ENCODE results near the gene ME3. TPM values are rescaled to one million over a fixed set of nuclear protein-coding genes. Genes with fewer than 3 reads are reported as not detected.

Gene ME3
- total RNA-seq, 1 experiment from 2014 or later = 35.3 TPM

- H3K36me3 ChIP-seq (ENCODE audit: control insufficient read depth, insufficient read depth, low read length) = no peaks in the 10 kb centered on the region
- in situ Hi-C loops (cut with HindIII; ENCODE audit: low pct_unique_long_range_greater_than_20kb, low sequenced_read_pairs) (no loop called here), intact Hi-C loops (cut with micrococcal nuclease; ENCODE audit: unreplicated experiment) (no loop called here)
- H3K4me1 ChIP-seq (ENCODE audit: control insufficient read depth, insufficient read depth, low read length) = peaks cover 8% of the 10 kb centered on the region; the same call in 1 of the 2 replicates
- no peaks in the 10 kb centered on the region for H3K27me3 ChIP-seq (ENCODE audit: control insufficient read depth, insufficient read depth, low read length)
- no TSS peak for BruUV-seq (replicated peaks)
- peaks cover 4% of the 10 kb centered on the region; the same call in 1 of the 2 replicates for H3K9me3 ChIP-seq (ENCODE audit: control insufficient read depth, insufficient read depth, low read depth, low read length)
- no peak for ATAC-seq
- TF ChIP-seq, protein P1, sequence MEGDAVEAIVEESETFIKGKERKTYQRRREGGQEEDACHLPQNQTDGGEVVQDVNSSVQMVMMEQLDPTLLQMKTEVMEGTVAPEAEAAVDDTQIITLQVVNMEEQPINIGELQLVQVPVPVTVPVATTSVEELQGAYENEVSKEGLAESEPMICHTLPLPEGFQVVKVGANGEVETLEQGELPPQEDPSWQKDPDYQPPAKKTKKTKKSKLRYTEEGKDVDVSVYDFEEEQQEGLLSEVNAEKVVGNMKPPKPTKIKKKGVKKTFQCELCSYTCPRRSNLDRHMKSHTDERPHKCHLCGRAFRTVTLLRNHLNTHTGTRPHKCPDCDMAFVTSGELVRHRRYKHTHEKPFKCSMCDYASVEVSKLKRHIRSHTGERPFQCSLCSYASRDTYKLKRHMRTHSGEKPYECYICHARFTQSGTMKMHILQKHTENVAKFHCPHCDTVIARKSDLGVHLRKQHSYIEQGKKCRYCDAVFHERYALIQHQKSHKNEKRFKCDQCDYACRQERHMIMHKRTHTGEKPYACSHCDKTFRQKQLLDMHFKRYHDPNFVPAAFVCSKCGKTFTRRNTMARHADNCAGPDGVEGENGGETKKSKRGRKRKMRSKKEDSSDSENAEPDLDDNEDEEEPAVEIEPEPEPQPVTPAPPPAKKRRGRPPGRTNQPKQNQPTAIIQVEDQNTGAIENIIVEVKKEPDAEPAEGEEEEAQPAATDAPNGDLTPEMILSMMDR (IDR thresholded peaks at IDR 0.05) = no peak
- TF ChIP-seq SIN3A (IDR thresholded peaks at IDR 0.05; ENCODE audit: borderline replicate concordance, insufficient read depth, low read depth, low read length) = no peak
- TF ChIP-seq, protein P2, sequence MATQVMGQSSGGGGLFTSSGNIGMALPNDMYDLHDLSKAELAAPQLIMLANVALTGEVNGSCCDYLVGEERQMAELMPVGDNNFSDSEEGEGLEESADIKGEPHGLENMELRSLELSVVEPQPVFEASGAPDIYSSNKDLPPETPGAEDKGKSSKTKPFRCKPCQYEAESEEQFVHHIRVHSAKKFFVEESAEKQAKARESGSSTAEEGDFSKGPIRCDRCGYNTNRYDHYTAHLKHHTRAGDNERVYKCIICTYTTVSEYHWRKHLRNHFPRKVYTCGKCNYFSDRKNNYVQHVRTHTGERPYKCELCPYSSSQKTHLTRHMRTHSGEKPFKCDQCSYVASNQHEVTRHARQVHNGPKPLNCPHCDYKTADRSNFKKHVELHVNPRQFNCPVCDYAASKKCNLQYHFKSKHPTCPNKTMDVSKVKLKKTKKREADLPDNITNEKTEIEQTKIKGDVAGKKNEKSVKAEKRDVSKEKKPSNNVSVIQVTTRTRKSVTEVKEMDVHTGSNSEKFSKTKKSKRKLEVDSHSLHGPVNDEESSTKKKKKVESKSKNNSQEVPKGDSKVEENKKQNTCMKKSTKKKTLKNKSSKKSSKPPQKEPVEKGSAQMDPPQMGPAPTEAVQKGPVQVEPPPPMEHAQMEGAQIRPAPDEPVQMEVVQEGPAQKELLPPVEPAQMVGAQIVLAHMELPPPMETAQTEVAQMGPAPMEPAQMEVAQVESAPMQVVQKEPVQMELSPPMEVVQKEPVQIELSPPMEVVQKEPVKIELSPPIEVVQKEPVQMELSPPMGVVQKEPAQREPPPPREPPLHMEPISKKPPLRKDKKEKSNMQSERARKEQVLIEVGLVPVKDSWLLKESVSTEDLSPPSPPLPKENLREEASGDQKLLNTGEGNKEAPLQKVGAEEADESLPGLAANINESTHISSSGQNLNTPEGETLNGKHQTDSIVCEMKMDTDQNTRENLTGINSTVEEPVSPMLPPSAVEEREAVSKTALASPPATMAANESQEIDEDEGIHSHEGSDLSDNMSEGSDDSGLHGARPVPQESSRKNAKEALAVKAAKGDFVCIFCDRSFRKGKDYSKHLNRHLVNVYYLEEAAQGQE (IDR thresholded peaks at IDR 0.05; ENCODE audit: insufficient read depth in 1 of 2, low read depth in 2 of 2, low read length in 1 of 2) = no peak
- TF ChIP-seq POLR2AphosphoS5 (IDR thresholded peaks at IDR 0.05; ENCODE audit: low read depth, low read length) = no peak
- no peak for TF ChIP-seq TCF7L2 (IDR thresholded peaks at IDR 0.05; ENCODE audit: low read depth, low read length)
- ChIA-PET CTCF (no interaction called here), POLR2A (no interaction called here)
- H3K27ac ChIP-seq (ENCODE audit: low read length) = peak overlapping the region; percentile 68; the same call in 1 of the 2 replicates
- H3K4me3 ChIP-seq (ENCODE audit: low read depth in 2 of 2, low read length in 2 of 2) = no peak overlapping the region
- DNase-seq (ENCODE audit: low read depth, low spot score) = no peak
Measured at GRCh38 chr11:86686531-86686930, 14.1 kb upstream of the ME3 start.

DNA sequence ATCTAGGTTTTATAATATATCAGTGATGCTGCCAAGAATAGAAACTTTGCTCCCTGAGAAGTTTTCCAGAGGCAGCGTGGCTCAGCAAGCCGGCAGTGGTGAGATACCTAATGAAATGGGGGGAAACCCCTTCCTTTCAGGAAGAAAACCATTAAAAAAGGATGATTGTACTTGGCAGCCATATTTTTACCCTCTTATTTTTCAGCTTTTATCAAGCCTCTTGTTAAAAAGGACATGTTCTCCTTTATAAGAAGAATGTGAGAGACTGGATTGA is 9.0 kb upstream of the ME3 start:
- TF ChIP-seq POLR2AphosphoS5 (IDR thresholded peaks at IDR 0.05; ENCODE audit: low read depth, low read length) (no peak), SIN3A (IDR thresholded peaks at IDR 0.05; ENCODE audit: borderline replicate concordance, insufficient read depth, low read depth, low read length) (no peak), TCF7L2 (IDR thresholded peaks at IDR 0.05; ENCODE audit: low read depth, low read length) (no peak)
- TF ChIP-seq, protein P1 (IDR thresholded peaks at IDR 0.05) = no peak
- TF ChIP-seq, protein P2 (IDR thresholded peaks at IDR 0.05; ENCODE audit: insufficient read depth in 1 of 2, low read depth in 2 of 2, low read length in 1 of 2) = no peak
- Histone ChIP-seq H3K36me3 (ENCODE audit: control insufficient read depth, insufficient read depth, low read length) (no peaks in the 10 kb centered on the region), H3K4me1 (ENCODE audit: control insufficient read depth, insufficient read depth, low read length) (peaks cover 32% of the 10 kb centered on the region), H3K27ac (ENCODE audit: low read length) (peak overlapping the region; percentile 67; the same call in 1 of the 2 replicates), H3K27me3 (ENCODE audit: control insufficient read depth, insufficient read depth, low read length) (no peaks in the 10 kb centered on the region), H3K4me3 (ENCODE audit: low read depth in 2 of 2, low read length in 2 of 2) (no peak overlapping the region), H3K9me3 (ENCODE audit: control insufficient read depth, insufficient read depth, low read depth, low read length) (no peaks in the 10 kb centered on the region)
- POLR2A ChIA-PET = interaction anchor here (0.8 kb wide), 1 partner anchor 9 kb away, joined by 4 read pairs; the partner anchor contains the start of gene ME3
- BruUV-seq (replicated peaks) = no TSS peak
- ATAC-seq (no peak), DNase-seq (ENCODE audit: low read depth, low spot score) (no peak)
- in situ Hi-C loops (cut with HindIII; ENCODE audit: low pct_unique_long_range_greater_than_20kb, low sequenced_read_pairs) = no loop called here
- intact Hi-C loops (cut with micrococcal nuclease; ENCODE audit: unreplicated experiment) = no loop called here
- CTCF ChIA-PET = interaction anchor here (0.6 to 0.7 kb wide), 2 partner anchors 46 to 120 kb away, joined by 3 read pairs; no protein-coding TSS in a partner anchor
